GM19035 (cell line): ENCODE measurements around the gene PDE6C.

Experiments
- ATAC-seq: cut with Tn5 transposase; IDR thresholded peaks from one replicate; pipeline ENCODE4 v1.9.1; 2021; ENCODE audit not compliant: unreplicated experiment

The PDE6C gene

DNA sequence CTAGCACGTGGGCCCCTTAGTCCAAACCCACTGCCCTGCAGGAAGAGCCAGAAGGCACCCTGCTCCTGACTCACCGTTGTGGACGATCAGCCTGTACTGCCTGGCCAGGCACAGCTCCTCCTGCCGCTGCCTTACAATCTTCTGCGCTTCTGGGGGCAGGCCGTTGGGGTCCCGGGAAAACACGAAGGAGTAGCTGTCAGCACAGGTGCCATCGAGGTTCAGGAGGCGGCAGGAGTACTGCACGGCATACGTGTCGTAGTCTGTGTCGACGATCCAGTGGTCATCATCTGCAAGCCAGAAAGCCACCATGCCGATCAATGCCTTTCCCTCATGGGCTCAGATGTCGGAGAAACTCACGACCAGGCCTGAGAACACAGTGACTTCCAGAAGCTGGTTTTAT lies 18.6 kb upstream of the PDE6C start:
- ATAC-seq, result no peak

DNA sequence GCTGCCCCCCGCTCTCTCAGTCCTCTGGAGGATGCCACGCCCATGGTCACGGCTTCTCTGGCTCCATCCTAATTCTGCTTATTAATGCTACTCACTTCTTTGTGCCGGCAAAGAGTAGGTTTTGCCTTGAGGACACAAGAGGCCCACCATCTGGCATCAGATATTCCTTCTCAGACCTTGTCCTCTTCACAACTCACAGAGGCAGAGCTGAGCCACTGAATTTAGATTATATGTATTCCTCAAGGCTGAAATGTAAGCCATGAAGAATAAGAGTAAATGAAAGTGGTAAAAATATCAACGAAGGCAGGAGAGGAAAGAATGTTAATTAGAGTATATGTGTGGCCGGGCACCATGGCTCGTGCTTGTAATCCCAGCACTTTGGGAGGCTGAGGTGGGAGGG lies 17.8 kb upstream of the PDE6C start:
- ATAC-seq, result no peak

GRCh38 chr10:93595378-93596161 lies 16.8 kb upstream of the PDE6C start:
- ATAC-seq, result no peak

DNA sequence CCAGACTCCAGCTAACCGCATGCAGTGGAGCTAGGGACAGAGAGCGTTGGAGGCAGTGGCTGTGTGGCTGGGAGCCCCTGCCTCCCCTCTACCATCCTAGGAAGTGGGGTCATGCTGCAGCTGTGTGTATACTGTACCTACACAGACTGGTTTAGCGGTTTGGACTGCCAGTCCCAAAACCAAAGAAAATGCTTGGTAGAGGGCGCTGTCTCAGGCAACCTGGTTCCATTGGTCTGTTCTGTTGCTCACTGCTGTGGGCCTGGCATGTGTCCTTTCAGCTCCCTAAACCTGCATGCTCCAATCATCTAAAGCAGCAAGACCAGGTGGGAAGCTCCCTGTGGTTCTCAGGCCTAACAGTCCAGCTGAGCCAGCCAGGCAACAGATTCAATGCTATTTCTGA lies 15.8 kb upstream of the PDE6C start:
- ATAC-seq, result no peak

- ATAC-seq, result no peak
Observed at GRCh38 chr10:93597075-93597599, 15.2 kb upstream of the PDE6C start.

- no peak for ATAC-seq
Observed at GRCh38 chr10:93598157-93598556, 14.2 kb upstream of the PDE6C start.

GRCh38 chr10:93599335-93599734 lies 13.0 kb upstream of the PDE6C start:
- ATAC-seq, result no peak

DNA sequence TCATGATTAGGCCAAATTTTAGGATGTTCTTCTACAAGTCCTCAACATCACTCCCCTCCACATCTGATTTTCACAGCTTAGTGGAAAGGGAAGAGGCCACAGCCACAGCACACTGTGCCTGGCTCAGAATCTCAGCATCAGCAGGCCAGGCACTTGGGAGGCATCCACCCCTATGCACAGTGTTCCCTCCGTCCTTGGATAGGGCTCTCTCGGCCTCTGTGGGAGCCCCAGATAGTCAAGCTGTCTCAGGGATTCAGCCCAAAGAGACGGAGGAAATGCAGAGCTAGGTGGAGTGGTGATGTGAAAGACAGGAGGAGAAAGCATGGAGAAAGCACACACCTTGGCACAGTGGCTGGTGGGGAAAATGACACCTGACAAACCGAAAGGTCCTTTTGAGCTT lies 12.6 kb upstream of the PDE6C start:
- ATAC-seq, result no peak

GRCh38 chr10:93600446-93601145 lies 11.7 kb upstream of the PDE6C start:
- no peak for ATAC-seq

- ATAC-seq, result no peak
Observed at GRCh38 chr10:93601146-93601773, 11.1 kb upstream of the PDE6C start, which contains the start of gene RBP4. TSS of gene RBP4 (minus strand) at chr10:93601235. CDS start at chr10:93601028, 207 bp downstream.

- ATAC-seq, result no peak
Observed at GRCh38 chr10:93601774-93602162, 10.6 kb upstream of the PDE6C start.

DNA sequence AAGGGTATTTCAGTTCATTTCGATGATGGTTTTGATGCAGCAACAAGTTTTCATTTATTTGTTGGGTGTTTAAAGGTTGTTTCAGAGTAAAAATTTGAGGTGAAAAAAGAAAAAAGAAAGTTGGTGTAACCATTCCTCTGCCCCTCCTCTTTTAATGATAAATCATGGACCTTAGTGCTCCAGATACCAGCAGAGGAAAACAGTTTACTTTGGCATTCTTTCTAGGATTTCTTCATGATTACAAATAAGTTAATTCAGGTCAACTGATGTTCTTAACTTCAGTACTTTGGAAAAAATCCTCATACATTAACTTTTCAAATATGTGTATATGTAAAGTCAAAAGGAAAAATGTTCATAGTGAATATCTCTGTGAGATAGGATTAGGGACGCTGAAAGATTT lies 9.3 kb upstream of the PDE6C start:
- ATAC-seq, result no peak

DNA sequence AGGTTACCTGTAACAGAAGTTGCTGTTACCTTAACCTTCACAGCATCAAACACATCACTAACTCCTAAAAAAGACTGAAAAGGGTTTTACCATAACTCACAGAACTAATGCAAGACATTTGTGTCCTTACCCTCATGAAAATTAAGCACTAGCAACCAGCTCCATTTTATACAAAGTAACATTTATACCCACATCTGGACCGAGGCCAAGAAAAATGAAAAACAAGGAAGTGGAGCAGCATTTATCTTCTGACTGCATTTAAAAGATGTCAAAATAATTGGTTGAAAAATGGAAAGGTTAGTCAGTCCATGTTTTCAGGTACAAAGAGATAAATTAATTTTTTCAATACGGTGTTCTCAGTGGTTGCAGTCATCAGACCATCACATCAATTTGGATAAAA lies 8.2 kb upstream of the PDE6C start:
- no peak for ATAC-seq

- ATAC-seq, result no peak
Observed at GRCh38 chr10:93608421-93608820, 3.9 kb upstream of the PDE6C start.

- ATAC-seq, result no peak
Observed at GRCh38 chr10:93613126-93613525, 789 bp downstream of the PDE6C start.

DNA sequence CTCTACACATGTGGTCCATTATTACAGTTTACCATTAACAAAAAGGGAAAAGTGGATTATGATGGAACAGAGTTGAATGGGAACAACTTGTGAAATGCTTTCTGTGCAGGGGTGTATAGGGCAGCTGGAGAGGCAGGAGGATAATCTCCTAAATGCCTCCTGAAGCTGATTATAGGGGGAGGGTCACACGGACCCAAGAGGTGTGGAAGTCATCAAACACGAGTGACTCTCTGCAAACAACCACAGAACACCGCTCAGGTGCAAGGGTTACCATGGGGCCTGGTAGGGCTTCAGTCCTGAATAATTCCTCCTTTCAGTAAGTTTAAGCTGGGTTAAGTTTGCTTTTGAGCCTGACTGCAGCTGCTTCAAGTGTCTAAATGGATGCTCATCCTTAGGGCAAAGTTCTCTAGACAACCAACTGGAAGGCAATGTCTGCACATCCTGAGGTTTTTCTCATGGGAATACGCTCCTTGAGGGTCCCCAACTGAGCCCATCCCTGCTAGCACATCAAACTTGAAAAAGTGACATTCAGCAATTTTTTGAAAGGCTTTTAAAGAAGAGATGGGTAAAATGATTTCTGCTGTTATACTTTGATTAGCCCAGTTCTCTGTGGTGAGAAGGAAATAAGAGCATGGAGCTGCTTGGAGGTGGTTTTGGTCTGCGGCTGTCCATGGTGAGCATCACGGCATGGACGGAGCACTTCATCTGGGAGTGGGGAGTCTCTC lies 1.9 kb downstream of the PDE6C start:
- ATAC-seq, result no peak

DNA sequence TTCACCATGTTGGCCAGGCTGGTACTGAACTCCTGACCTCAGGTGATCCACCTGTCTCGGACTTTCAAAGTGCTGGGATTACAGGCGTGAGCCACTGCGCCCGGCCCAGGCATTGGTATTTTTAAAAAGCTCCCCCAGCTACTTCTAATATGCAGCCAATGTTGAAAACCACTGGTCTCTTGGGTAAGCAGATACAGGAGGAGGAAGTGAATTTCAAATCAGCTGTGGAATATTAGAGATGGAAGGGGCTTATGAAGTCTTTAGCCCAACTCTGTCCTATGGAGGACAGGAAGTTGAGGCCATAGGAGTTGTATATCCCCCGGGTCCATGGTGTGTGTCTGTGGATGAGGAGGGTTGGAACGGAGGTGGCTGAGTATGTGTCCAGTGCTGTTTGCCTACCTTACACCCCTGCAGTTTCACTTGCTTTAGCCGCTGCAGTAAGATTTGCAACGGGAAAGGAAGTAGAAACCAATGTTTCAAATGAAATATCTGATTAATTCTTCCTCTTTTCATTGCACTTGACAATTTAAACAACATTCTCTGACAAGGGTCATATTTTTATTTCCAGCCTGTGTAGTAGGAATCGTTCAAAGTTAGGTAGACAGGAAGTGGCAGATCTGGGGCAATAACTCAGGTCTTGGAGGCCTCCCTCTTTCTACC lies 3.4 kb downstream of the PDE6C start:
- ATAC-seq, result no peak

DNA sequence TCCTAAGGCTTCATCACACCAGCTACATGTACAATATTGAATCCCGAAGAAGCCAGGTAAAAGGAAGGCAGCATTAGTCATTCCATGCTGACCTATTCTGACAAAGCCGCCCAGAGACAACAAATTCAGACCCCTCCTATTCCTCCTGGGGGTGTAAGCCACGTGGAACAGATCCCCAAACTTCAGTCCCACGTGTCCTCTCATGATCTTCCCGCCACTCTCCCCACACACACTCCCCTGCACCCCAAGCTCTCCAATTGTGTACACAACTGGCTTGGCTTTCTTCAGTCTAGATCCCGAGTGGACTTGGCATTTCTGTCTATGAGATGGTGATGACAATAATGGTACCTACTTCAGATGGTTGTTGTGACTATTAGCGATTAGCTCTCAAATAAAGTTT lies 8.6 kb downstream of the PDE6C start:
- no peak for ATAC-seq

DNA sequence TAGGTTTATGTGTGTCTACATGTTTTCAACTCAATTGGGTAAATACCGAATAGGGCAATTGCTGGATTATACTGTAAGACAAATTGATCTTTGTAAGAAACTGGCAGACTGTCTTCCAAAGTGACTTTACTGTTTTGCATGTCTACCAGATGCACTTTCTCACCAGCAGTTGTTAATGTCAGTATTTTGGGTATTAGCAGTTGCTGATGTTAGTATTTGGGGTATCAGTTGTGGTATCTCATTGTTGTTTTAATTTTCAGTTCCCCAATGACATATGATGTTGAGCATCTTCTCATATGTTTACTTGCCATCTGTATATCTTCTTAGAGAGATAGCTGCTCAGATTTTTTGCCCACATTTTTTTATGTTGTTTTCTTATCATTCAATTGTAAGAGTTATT lies 10.6 kb downstream of the PDE6C start:
- no peak for ATAC-seq

GRCh38 chr10:93628858-93629257 lies 16.5 kb downstream of the PDE6C start:
- ATAC-seq, result no peak
